Mesenchymal stem cell (in vitro differentiated cells and primary cell): ENCODE measurements around the gene CYP2C18.

Experiments used
- DNase-seq: peaks from one replicate; pipeline ENCODE4 v3.0.0-alpha.2; 2013
- H2AFZ ChIP-seq: one replicate; pipeline ENCODE4 v1.6.1; 2013; ENCODE audit warnings: low read depth, mild to moderate bottlenecking, control low read depth, inconsistent platforms, low read length, moderate library complexity
- H2AK5ac ChIP-seq: 2 replicates; pipeline ENCODE4 v1.6.1; 2013; ENCODE audit warnings: low read length, moderate library complexity, mild to moderate bottlenecking, inconsistent platforms; ENCODE audit not compliant: severe bottlenecking
- H2BK120ac ChIP-seq: one replicate; pipeline ENCODE4 v1.6.1; 2013; ENCODE audit warnings: low read depth, mild to moderate bottlenecking, inconsistent platforms, low read length, moderate library complexity
- H2BK12ac ChIP-seq, 2 experiments: one replicate each; pipeline ENCODE4 v1.6.1; 2013; ENCODE audit warnings: inconsistent platforms in 2 of 2, low read length in 2 of 2, mild to moderate bottlenecking in 2 of 2, moderate library complexity in 2 of 2, control low read depth in 1 of 2
- H2BK15ac ChIP-seq: one replicate; pipeline ENCODE4 v1.6.1; 2013; ENCODE audit warnings: mild to moderate bottlenecking, low read depth, inconsistent platforms; ENCODE audit not compliant: poor library complexity, severe bottlenecking
- H2BK5ac ChIP-seq: 2 replicates; pipeline ENCODE4 v1.6.1; 2013; ENCODE audit warnings: low read depth, mild to moderate bottlenecking, low read length, control low read depth, inconsistent platforms; ENCODE audit not compliant: poor library complexity, severe bottlenecking
- H3K14ac ChIP-seq, 2 experiments: one replicate each; pipeline ENCODE4 v1.6.1; 2013; ENCODE audit warnings: inconsistent platforms in 2 of 2, low read length in 2 of 2, control low read depth in 1 of 2, mild to moderate bottlenecking in 1 of 2, moderate library complexity in 1 of 2
- H3K18ac ChIP-seq, 2 experiments: one replicate each; pipeline ENCODE4 v1.6.1; 2013; ENCODE audit warnings: inconsistent platforms in 2 of 2, low read length in 2 of 2, control low read depth in 1 of 2, low read depth in 1 of 2, mild to moderate bottlenecking in 1 of 2
- H3K23ac ChIP-seq, 2 experiments: one replicate each; pipeline ENCODE4 v1.6.1; 2013; ENCODE audit warnings: inconsistent platforms in 2 of 2, low read length in 2 of 2, mild to moderate bottlenecking in 2 of 2, moderate library complexity in 2 of 2, control low read depth in 1 of 2
- H3K27ac ChIP-seq: 2 replicates; pipeline ENCODE4 v1.5.1; 2013; ENCODE audit warnings: mild to moderate bottlenecking, moderate library complexity, low read length, control low read depth, inconsistent platforms; ENCODE audit not compliant: poor library complexity, severe bottlenecking
- H3K27me3 ChIP-seq, 2 experiments: 2 replicates each; pipeline versions ENCODE4 v1.6.1 to v1.7.0; 2013; ENCODE audit warnings: low read length in 2 of 2, mild to moderate bottlenecking in 2 of 2, moderate library complexity in 2 of 2, control low read depth in 1 of 2, inconsistent platforms in 1 of 2; ENCODE audit not compliant: control insufficient read depth in 1 of 2, insufficient read depth in 1 of 2
- H3K36me3 ChIP-seq, 2 experiments: 2 replicates each; pipeline versions ENCODE4 v1.6.1 to v1.7.0; 2013; ENCODE audit warnings: low read length in 2 of 2, control low read depth in 1 of 2, inconsistent platforms in 1 of 2, low read depth in 1 of 2, mild to moderate bottlenecking in 1 of 2; ENCODE audit not compliant: insufficient read depth in 2 of 2, control insufficient read depth in 1 of 2
- H3K4ac ChIP-seq, 2 experiments: one replicate each; pipeline ENCODE4 v1.6.1; 2013; ENCODE audit warnings: inconsistent platforms in 2 of 2, low read length in 2 of 2, mild to moderate bottlenecking in 2 of 2, moderate library complexity in 2 of 2, control low read depth in 1 of 2, low read depth in 1 of 2
- H3K4me1 ChIP-seq: 2 replicates; pipeline ENCODE4 v1.6.1; 2013; ENCODE audit warnings: low read depth, low read length, control low read depth; ENCODE audit not compliant: control insufficient read depth, insufficient read depth
- H3K4me2 ChIP-seq: 2 replicates; pipeline ENCODE4 v1.6.1; 2013; ENCODE audit warnings: low read length, mild to moderate bottlenecking, inconsistent platforms; ENCODE audit not compliant: poor library complexity, severe bottlenecking
- H3K4me3 ChIP-seq, 2 experiments: 2 replicates each; pipeline versions ENCODE4 v1.5.1 to v1.7.0; 2013; ENCODE audit warnings: low read length in 2 of 2, mild to moderate bottlenecking in 2 of 2, control low read depth in 1 of 2, low read depth in 1 of 2; ENCODE audit not compliant: insufficient read depth in 1 of 2
- H3K79me1 ChIP-seq: replicated peaks from 2 replicates; pipeline ENCODE4 v1.6.1; 2013; ENCODE audit warnings: mild to moderate bottlenecking, control low read depth, low read length, inconsistent platforms; ENCODE audit not compliant: poor library complexity, severe bottlenecking
- H3K9ac ChIP-seq: 2 replicates; pipeline ENCODE4 v1.7.0; 2013; ENCODE audit warnings: mild to moderate bottlenecking, low read length, moderate library complexity
- H3K9me3 ChIP-seq: 2 replicates; pipeline ENCODE4 v1.7.0; 2013; ENCODE audit warnings: mild to moderate bottlenecking, low read length; ENCODE audit not compliant: control insufficient read depth
- H4K8ac ChIP-seq: one replicate; pipeline ENCODE4 v1.6.1; 2013; ENCODE audit warnings: inconsistent platforms, mild to moderate bottlenecking, low read length, moderate library complexity
- H4K91ac ChIP-seq: one replicate; pipeline ENCODE4 v1.6.1; 2013; ENCODE audit warnings: mild to moderate bottlenecking, low read length, inconsistent platforms
- WGBS: methylation state at CpG from one replicate; pipeline ENCODE4 v1.1.7; 2013; ENCODE audit warnings: mixed read lengths; 5-methylcytosine and 5-hydroxymethylcytosine counted together

The CYP2C18 gene

DNA sequence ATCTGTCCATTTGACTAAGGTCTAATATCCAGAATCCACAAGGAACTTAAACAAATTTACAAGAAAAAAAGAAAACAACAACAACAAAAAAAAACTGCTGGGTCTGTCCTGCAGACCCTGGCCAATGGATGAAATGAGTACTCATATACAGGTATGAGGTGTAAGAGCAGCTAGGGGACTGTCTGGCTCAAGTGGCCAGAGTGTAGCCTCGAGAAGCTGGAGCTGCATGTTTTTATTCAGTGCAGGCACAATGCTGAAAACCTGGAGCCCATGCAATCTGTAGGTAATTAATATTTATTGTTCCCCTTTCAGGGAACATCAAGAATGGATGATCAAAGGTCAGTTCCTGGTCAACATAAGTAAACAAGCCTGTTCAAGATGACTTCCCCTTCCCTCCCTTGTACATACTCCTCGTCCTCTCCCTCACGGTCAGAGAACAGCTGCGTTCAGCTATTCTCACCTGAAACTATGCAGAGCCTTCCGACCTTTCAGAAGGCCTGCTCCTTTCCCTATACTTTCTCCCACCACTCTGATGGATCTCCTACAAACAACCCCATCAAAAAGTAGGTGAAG lies 94.4 kb downstream of the CYP2C18 start:
- Histone ChIP-seq H3K4ac (no peak overlapping the region), H3K27ac (no peak overlapping the region), H3K9ac (no peak overlapping the region), H3K79me1 (no peaks in the 10 kb centered on the region), H3K27me3 (no peaks in the 10 kb centered on the region), H4K8ac (no peak overlapping the region), H3K9me3 (peaks cover 4% of the 10 kb centered on the region), H3K23ac (no peak overlapping the region), H3K18ac (no peak overlapping the region), H2BK5ac (no peak overlapping the region), H3K4me3 (no peak overlapping the region), H2BK120ac (no peak overlapping the region), H2AK5ac (no peak overlapping the region), H3K14ac (no peak overlapping the region), H3K4me1 (no peaks in the 10 kb centered on the region), H3K36me3 (no peaks in the 10 kb centered on the region), H2AFZ (no peak overlapping the region), H4K91ac (no peak overlapping the region), H3K4me2 (no peak overlapping the region), H2BK15ac (no peak overlapping the region), H2BK12ac (no peak overlapping the region)
- DNase-seq, result no peak
- 42% methylated on average over 5 of the region's 5 CpGs for WGBS

DNA sequence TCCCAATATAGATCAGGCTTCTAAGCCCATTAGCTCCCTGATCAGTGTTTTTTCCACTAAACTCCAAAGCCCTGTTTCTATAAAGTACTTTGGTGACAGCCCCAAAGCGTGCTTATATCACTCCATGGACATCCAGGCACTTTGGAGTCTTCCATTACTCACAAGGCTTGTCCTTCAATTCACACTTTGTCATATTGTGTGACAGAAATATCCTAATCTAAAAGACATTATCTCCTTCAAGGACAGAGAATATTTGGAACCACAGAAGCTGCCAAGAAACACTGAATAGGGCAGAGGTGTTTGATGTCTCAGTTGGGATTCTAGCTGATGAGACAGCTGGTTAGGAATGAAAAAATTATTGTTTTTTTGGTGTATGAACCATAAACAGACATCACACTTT lies 97.3 kb downstream of the CYP2C18 start:
- Histone ChIP-seq H2BK12ac (no peak overlapping the region), H2AFZ (no peak overlapping the region), H3K79me1 (no peaks in the 10 kb centered on the region), H3K27ac (no peak overlapping the region), H3K27me3 (no peaks in the 10 kb centered on the region), H2BK15ac (no peak overlapping the region), H3K4me2 (no peak overlapping the region), H3K4me3 (no peak overlapping the region), H4K8ac (no peak overlapping the region), H4K91ac (no peak overlapping the region), H2BK5ac (no peak overlapping the region), H2BK120ac (no peak overlapping the region), H3K14ac (no peak overlapping the region), H3K9ac (no peak overlapping the region), H2AK5ac (no peak overlapping the region), H3K9me3 (peaks cover 4% of the 10 kb centered on the region), H3K4ac (no peak overlapping the region), H3K4me1 (no peaks in the 10 kb centered on the region), H3K18ac (no peak overlapping the region), H3K23ac (no peak overlapping the region), H3K36me3 (no peaks in the 10 kb centered on the region)
- 0% methylated on average over 1 of the region's 1 CpG for WGBS
- DNase-seq, result no peak

DNA sequence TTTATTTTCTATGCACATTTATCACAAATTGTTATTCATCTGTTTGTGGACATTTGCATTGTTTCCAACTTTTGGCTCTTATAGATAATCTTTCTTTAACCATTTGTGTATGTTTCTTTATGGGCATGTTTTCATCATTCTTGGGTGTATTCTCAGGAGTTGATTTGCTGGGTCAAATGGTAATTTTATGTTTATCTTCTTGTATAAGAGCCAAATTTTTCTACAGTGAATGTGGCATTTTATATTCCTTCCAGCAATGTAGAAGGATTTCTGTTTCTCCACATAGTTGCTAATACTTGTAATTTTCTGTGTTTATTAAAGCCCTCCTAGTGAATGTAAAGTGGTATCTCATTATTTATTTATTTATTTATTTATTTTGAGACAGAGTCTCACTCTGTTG lies 100.7 kb downstream of the CYP2C18 start:
- Histone ChIP-seq H3K9ac (no peak overlapping the region), H4K91ac (no peak overlapping the region), H2BK15ac (no peak overlapping the region), H3K79me1 (no peaks in the 10 kb centered on the region), H2AK5ac (no peak overlapping the region), H2BK120ac (no peak overlapping the region), H2BK5ac (no peak overlapping the region), H3K18ac (no peak overlapping the region), H3K23ac (no peak overlapping the region), H3K14ac (no peak overlapping the region), H3K36me3 (no peaks in the 10 kb centered on the region), H3K27ac (no peak overlapping the region), H3K27me3 (no peaks in the 10 kb centered on the region), H3K4me2 (no peak overlapping the region), H3K4me3 (no peak overlapping the region), H3K9me3 (peaks cover 6% of the 10 kb centered on the region), H2BK12ac (no peak overlapping the region), H2AFZ (no peak overlapping the region), H3K4ac (no peak overlapping the region), H3K4me1 (no peaks in the 10 kb centered on the region), H4K8ac (no peak overlapping the region)
- no peak for DNase-seq

DNA sequence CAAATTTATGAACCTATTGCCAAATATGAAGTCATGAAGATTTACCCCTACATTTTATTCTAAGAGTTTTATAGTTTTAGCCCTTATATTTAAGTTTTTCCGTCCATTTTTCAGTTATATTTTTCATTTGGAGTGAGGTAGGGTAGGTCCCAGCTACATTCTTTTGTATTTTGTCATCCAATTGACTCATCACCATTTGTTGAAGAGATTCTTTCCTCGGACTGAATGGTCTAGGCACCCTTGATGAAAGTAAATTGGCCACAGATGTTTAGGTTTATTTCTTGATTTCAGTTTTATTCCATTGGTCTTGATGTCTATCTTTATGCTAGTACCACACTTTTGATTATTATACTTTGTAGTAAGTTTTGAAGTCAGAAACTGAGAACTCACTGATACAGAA lies 101.7 kb downstream of the CYP2C18 start:
- Histone ChIP-seq H3K9ac (no peak overlapping the region), H3K36me3 (no peaks in the 10 kb centered on the region), H3K4me3 (no peak overlapping the region), H2AK5ac (no peak overlapping the region), H3K4me2 (no peak overlapping the region), H3K9me3 (peaks cover 6% of the 10 kb centered on the region), H2AFZ (no peak overlapping the region), H3K4ac (no peak overlapping the region), H4K8ac (no peak overlapping the region), H3K79me1 (no peaks in the 10 kb centered on the region), H2BK5ac (no peak overlapping the region), H2BK15ac (no peak overlapping the region), H2BK120ac (no peak overlapping the region), H3K14ac (no peak overlapping the region), H3K27me3 (no peaks in the 10 kb centered on the region), H4K91ac (no peak overlapping the region), H2BK12ac (no peak overlapping the region), H3K27ac (no peak overlapping the region), H3K18ac (no peak overlapping the region), H3K4me1 (no peaks in the 10 kb centered on the region), H3K23ac (no peak overlapping the region)
- no CpG with 5 or more reads among the region's 2 CpGs for WGBS
- no peak for DNase-seq
